Astrocyte of the spinal cord (primary cell): ENCODE measurements around the gene OGDH.

Source experiments
- DNase-seq: peaks from one replicate; pipeline ENCODE4 v3.0.0; 2011; ENCODE audit warnings: low read depth, low spot score
- H3K4me3 ChIP-seq: 2 replicates; pipeline ENCODE4 v1.5.1; 2011; ENCODE audit warnings: low read depth, mild to moderate bottlenecking, low read length, moderate library complexity
- CTCF ChIP-seq: IDR thresholded peaks from 2 replicates; pipeline ENCODE4 v1.5.1; 2012; ENCODE audit warnings: low read depth, mild to moderate bottlenecking, low read length, inconsistent platforms
- in situ Hi-C: cut with HindIII; loops from 2 replicates; pipeline ENCODE4 v1.10.0; 2017; ENCODE audit warnings: low sequenced_read_pairs

OGDH gene

GRCh38 chr7:44752822-44753221, 146.4 kb downstream of the OGDH start:
- TF ChIP-seq CTCF = no peak
- H3K4me3 ChIP-seq = no peak overlapping the region
- in situ Hi-C loops = no loop called here
- DNase-seq = no peak

GRCh38 chr7:44754802-44755697, 148.6 kb downstream of the OGDH start:
- no peak for TF ChIP-seq CTCF
- DNase-seq = no peak
- in situ Hi-C loops = no loop called here
- no peak overlapping the region for H3K4me3 ChIP-seq

- no peak for TF ChIP-seq CTCF
- H3K4me3 ChIP-seq = no peak overlapping the region
- DNase-seq = no peak
- in situ Hi-C loops = no loop called here
Measured at GRCh38 chr7:44755698-44756627, 149.5 kb downstream of the OGDH start.

GRCh38 chr7:44756904-44757303, 150.5 kb downstream of the OGDH start:
- no peak overlapping the region for H3K4me3 ChIP-seq
- no peak for TF ChIP-seq CTCF
- DNase-seq = no peak
- in situ Hi-C loops = no loop called here

GRCh38 chr7:44757311-44757710, 150.9 kb downstream of the OGDH start:
- H3K4me3 ChIP-seq = no peak overlapping the region
- no peak for DNase-seq
- in situ Hi-C loops = no loop called here
- TF ChIP-seq CTCF = no peak

GRCh38 chr7:44757739-44758138, 151.3 kb downstream of the OGDH start:
- no peak overlapping the region for H3K4me3 ChIP-seq
- no peak for DNase-seq
- in situ Hi-C loops = no loop called here
- TF ChIP-seq CTCF = no peak
